H1 (cell line): ENCODE results near the gene C16orf46. TPM values are rescaled to one million over a fixed set of nuclear protein-coding genes. Genes with fewer than 3 reads are reported as not detected.

ENCODE experiments used
- CTCF ChIA-PET: fragments of 300-600 bp; sonication (Branson Sonifier 250); formaldehyde crosslinking; loops from one replicate; lab custom pipeline; 2021; ENCODE audit not compliant: partially characterized antibody; lab: Charles Lee
- POLR2A ChIA-PET: fragments of 300-600 bp; sonication (Branson Sonifier 250); formaldehyde crosslinking; loops from one replicate; lab custom pipeline; 2021; ENCODE audit warnings: inconsistent platforms; ENCODE audit not compliant: partially characterized antibody; lab: Charles Lee
- DNase-seq, 2 experiments: peaks; one replicate each; pipeline versions ENCODE4 v3.0.0 to v3.0.0-alpha.2; 2010 to 2022; ENCODE audit warnings: low spot score in 2 of 2, low read depth in 1 of 2, mixed read lengths in 1 of 2
- FAIRE-seq: peaks from 2 replicates; lab custom pipeline; 2011; peaks lifted over from hg19 to GRCh38; lab: Jason Lieb, UNC
- H2AFZ ChIP-seq: 2 replicates; pipeline ENCODE4 v1.8.1; 2012; ENCODE audit warnings: low read length, inconsistent platforms
- H2AK5ac ChIP-seq: 2 replicates; pipeline ENCODE4 v1.6.1; 2013; ENCODE audit warnings: low read depth, low read length
- H2BK120ac ChIP-seq: replicated peaks from 2 replicates; pipeline ENCODE3; 2013; ENCODE audit warnings: low read depth, low read length, inconsistent platforms
- H2BK12ac ChIP-seq: 2 replicates; pipeline ENCODE4 v1.6.1; 2013; ENCODE audit warnings: low read depth, low read length
- H2BK15ac ChIP-seq: 2 replicates; pipeline ENCODE4 v1.6.1; 2013; ENCODE audit warnings: low read length
- H2BK20ac ChIP-seq: 2 replicates; pipeline ENCODE4 v1.6.1; 2013; ENCODE audit warnings: low read length
- H2BK5ac ChIP-seq: 2 replicates; pipeline ENCODE4 v1.6.1; 2013; ENCODE audit warnings: low read depth, low read length
- H3K14ac ChIP-seq: 2 replicates; pipeline ENCODE4 v1.6.1; 2013; ENCODE audit warnings: inconsistent platforms; ENCODE audit not compliant: insufficient read length
- H3K18ac ChIP-seq: 2 replicates; pipeline ENCODE4 v1.6.1; 2013; ENCODE audit warnings: low read length; ENCODE audit errors: extremely low read depth
- H3K23ac ChIP-seq: 2 replicates; pipeline ENCODE4 v1.6.1; 2013; ENCODE audit warnings: inconsistent platforms; ENCODE audit not compliant: insufficient read length
- H3K23me2 ChIP-seq: 2 replicates; pipeline ENCODE4 v1.6.1; 2013; ENCODE audit warnings: low read depth, low read length
- H3K27ac ChIP-seq: 2 replicates; pipeline ENCODE4 v1.6.1; 2011; ENCODE audit warnings: low read depth, low read length, inconsistent platforms
- H3K27me3 ChIP-seq, 4 experiments: replicated peaks in 1 of 4; 1 replicate in 1 of 4; 2 replicates in 3 of 4; pipeline versions ENCODE4 v1.6.1 to v1.8.1; 2011 to 2013; ENCODE audit warnings: low read length in 3 of 4, mild to moderate bottlenecking in 3 of 4, inconsistent platforms in 2 of 4, mixed read lengths in 2 of 4, moderate library complexity in 1 of 4; ENCODE audit not compliant: control insufficient read depth in 3 of 4, insufficient read depth in 3 of 4; ENCODE audit errors: extremely low read depth in 1 of 4
- H3K36me3 ChIP-seq, 4 experiments: 2 replicates each; pipeline versions ENCODE4 v1.6.1 to v1.8.1; 2011 to 2013; ENCODE audit warnings: mild to moderate bottlenecking in 4 of 4, low read length in 3 of 4, moderate library complexity in 2 of 4, control low read depth in 1 of 4, inconsistent platforms in 1 of 4; ENCODE audit not compliant: insufficient read depth in 4 of 4, control insufficient read depth in 2 of 4
- H3K4ac ChIP-seq: replicated peaks from 2 replicates; pipeline ENCODE3; 2013; ENCODE audit warnings: low read length, low read depth, mixed read lengths, inconsistent platforms; ENCODE audit not compliant: insufficient read length
- H3K4me1 ChIP-seq, 4 experiments: replicated peaks in 1 of 4; 1 replicate in 1 of 4; 2 replicates in 3 of 4; pipeline versions ENCODE4 v1.6.1 to v1.8.1; 2011 to 2013; ENCODE audit warnings: low read length in 3 of 4, inconsistent platforms in 2 of 4, mixed read lengths in 1 of 4; ENCODE audit not compliant: insufficient read depth in 4 of 4, control insufficient read depth in 3 of 4
- H3K4me2 ChIP-seq, 2 experiments: 2 replicates each; pipeline versions ENCODE4 v1.6.1 to v1.8.1; 2011 to 2013; ENCODE audit warnings: low read depth in 2 of 2, low read length in 2 of 2, control low read depth in 1 of 2, inconsistent platforms in 1 of 2, mild to moderate bottlenecking in 1 of 2; ENCODE audit not compliant: insufficient read depth in 1 of 2
- H3K4me3 ChIP-seq, 4 experiments: fragments of 200-600, 300-600 bp in 1 of 4; sonication (generic), shearing (Covaris generic), sonication (Bioruptor Twin) in 1 of 4; 2 replicates each; pipeline versions ENCODE4 v1.5.1 to v1.8.1; 2011 to 2016; ENCODE audit warnings: low read length in 4 of 4, low read depth in 3 of 4, control low read depth in 2 of 4, inconsistent platforms in 2 of 4, mild to moderate bottlenecking in 2 of 4, mixed read lengths in 1 of 4, moderate library complexity in 1 of 4; ENCODE audit not compliant: insufficient read depth in 2 of 4; ENCODE audit errors: extremely low read depth in 1 of 4
- H3K56ac ChIP-seq: replicated peaks from 2 replicates; pipeline ENCODE3; 2013; ENCODE audit warnings: low read depth, mild to moderate bottlenecking, mixed read lengths, low read length, inconsistent platforms; ENCODE audit not compliant: insufficient read length
- H3K79me1 ChIP-seq: 2 replicates; pipeline ENCODE4 v1.6.1; 2013; ENCODE audit warnings: low read depth, low read length, control low read depth
- H3K79me2 ChIP-seq, 2 experiments: 2 replicates each; pipeline versions ENCODE4 v1.6.1 to v1.8.1; 2012 to 2013; ENCODE audit warnings: low read length in 2 of 2, mild to moderate bottlenecking in 2 of 2, inconsistent platforms in 1 of 2; ENCODE audit not compliant: insufficient read depth in 2 of 2, control insufficient read depth in 1 of 2
- H3K9ac ChIP-seq, 4 experiments: replicated peaks in 1 of 4; 1 replicate in 1 of 4; 2 replicates in 3 of 4; pipeline versions ENCODE4 v1.6.1 to v1.8.1; 2011 to 2013; ENCODE audit warnings: low read depth in 3 of 4, low read length in 3 of 4, control low read depth in 2 of 4, mild to moderate bottlenecking in 2 of 4, moderate library complexity in 2 of 4, inconsistent platforms in 1 of 4; ENCODE audit errors: extremely low read depth in 1 of 4
- H3K9me3 ChIP-seq, 2 experiments: 2 replicates each; pipeline versions ENCODE4 v1.6.1 to v1.8.1; 2012 to 2013; ENCODE audit warnings: mild to moderate bottlenecking in 2 of 2, moderate library complexity in 2 of 2, control low read depth in 1 of 2, inconsistent platforms in 1 of 2, low read depth in 1 of 2, low read length in 1 of 2, mixed read lengths in 1 of 2; ENCODE audit not compliant: insufficient read depth in 2 of 2
- H4K20me1 ChIP-seq, 2 experiments: replicated peaks in 1 of 2; 2 replicates each; pipeline versions ENCODE3 to v1.8.1; 2011 to 2013; ENCODE audit warnings: inconsistent platforms in 2 of 2, low read length in 2 of 2, mild to moderate bottlenecking in 1 of 2; ENCODE audit not compliant: insufficient read depth in 2 of 2, control insufficient read depth in 1 of 2
- H4K5ac ChIP-seq: 2 replicates; pipeline ENCODE4 v1.6.1; 2013; ENCODE audit warnings: low read length, low read depth, mixed read lengths, inconsistent platforms; ENCODE audit not compliant: insufficient read length
- H4K8ac ChIP-seq: 2 replicates; pipeline ENCODE4 v1.8.0; 2013; ENCODE audit warnings: mild to moderate bottlenecking, moderate library complexity, low read length, inconsistent platforms; ENCODE audit not compliant: insufficient read depth; ENCODE audit errors: extremely low read depth
- H4K91ac ChIP-seq: replicated peaks from 2 replicates; pipeline ENCODE3; 2013; ENCODE audit warnings: low read length, mixed read lengths, inconsistent platforms; ENCODE audit not compliant: insufficient read length
- BACH1 ChIP-seq: IDR thresholded peaks from 2 replicates; pipeline ENCODE4 v1.6.1; 2012; ENCODE audit warnings: low read length, improper control_type of control experiment
- RFX5 ChIP-seq: IDR thresholded peaks from 2 replicates; pipeline ENCODE4 v1.6.1; 2011; ENCODE audit warnings: low read depth, low read length, improper control_type of control experiment, borderline replicate concordance
- WGBS, 2 experiments: shearing (Covaris generic) in 1 of 2; methylation state at CpG; one replicate each; pipeline versions ENCODE4 v1.1.6 to v1.1.7; 2013 to 2015; ENCODE audit warnings: low lambda C conversion rate in 2 of 2, mixed read lengths in 2 of 2, inconsistent platforms in 1 of 2, low coverage in 1 of 2, missing lambda C conversion rate in 1 of 2; ENCODE audit not compliant: insufficient replicate concordance in 2 of 2, insufficient coverage in 1 of 2, insufficient read length in 1 of 2; ENCODE audit errors: extremely low coverage in 1 of 2, missing lambda C conversion rate in 1 of 2; 5-methylcytosine and 5-hydroxymethylcytosine counted together
- polyA plus RNA-seq, 7 experiments: library from polyadenylated mRNA; depleted of rRNA in 3 of 7; stranded (reverse) in 5 of 7; unstranded in 2 of 7; fragments of >200 nt in 5 of 7; fragments of 200-250 nt in 2 of 7; gene quantifications; 1 replicate in 5 of 7; 2 replicates in 1 of 7; 4 replicates in 1 of 7; pipeline versions ENCODE4 v1.2.1 to v1.2.3, GENCODE V29; 2011 to 2013; ENCODE audit warnings: missing spikeins in 2 of 7, mixed read lengths in 2 of 7
- total RNA-seq: library from RNA; stranded (reverse); fragmentation: NEBNext Ultra II Directional; extraction: Animal tissue kit (Norgen Biotek cat#: 25700); gene quantifications from 2 replicates; pipeline ENCODE4 v1.2.1, GENCODE V29; 2021

C16orf46 gene
- total and polyA plus RNA-seq, 2 of the 8 experiments (the other 6 are each of a cell fraction or from before 2014, with no cell fraction given), result 0.48 to 0.60 TPM

DNA sequence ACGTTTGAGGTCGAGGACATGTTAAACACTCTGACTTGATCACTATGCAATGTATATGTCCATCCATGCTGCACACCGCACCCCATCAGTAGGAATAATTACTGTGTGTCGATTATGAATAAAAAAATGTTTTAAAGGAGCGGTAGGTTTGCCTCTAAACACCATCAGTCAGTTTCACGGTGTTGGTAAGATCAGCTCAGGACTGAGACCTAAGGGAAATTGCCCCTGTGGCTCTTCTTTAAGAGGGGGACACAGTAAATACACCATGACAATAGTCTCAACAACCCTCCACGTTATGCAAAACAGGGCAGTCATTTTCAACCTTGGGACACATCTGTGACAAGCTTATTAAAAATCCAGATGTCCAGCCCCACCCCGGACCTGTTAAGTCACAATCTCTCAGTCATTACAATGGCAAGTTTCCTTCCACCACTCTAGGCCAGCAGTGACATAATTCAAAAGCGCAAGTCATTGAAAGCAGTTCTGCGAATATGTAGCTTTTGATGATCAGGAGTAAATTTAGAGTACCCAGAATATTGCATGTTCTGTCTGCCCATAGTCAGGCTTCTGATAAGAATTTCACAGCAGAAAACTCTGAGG lies 40.2 kb downstream of the C16orf46 start:
- Histone ChIP-seq H4K5ac (no peak overlapping the region), H3K27ac (no peak overlapping the region), H3K23me2 (peaks cover 2% of the 10 kb centered on the region), H4K8ac (no peak overlapping the region), H3K4me1 (peaks cover 2 to 6% (median 3%) of the 10 kb centered on the region in 4 experiments; a peak in 5 of 7 replicates), H3K14ac (no peak overlapping the region), H2BK120ac (no peak overlapping the region), H3K79me2 (peaks cover 6 to 47% of the 10 kb centered on the region in 2 experiments), H2BK12ac (no peak overlapping the region), H3K56ac (peak overlapping the region; percentile 9), H3K4me3 (peak overlapping the region; percentile 66 to 90 (median 85)), H3K79me1 (peaks cover 6% of the 10 kb centered on the region), H3K9ac (peak overlapping the region; percentile 74 to 96 (median 90)), H4K20me1 (peaks cover 0 to 9% of the 10 kb centered on the region in 2 experiments), H3K18ac (no peak overlapping the region), H2BK5ac (no peak overlapping the region), H2BK20ac (no peak overlapping the region), H3K4me2 (peak overlapping the region; percentile 90 to 91), H3K9me3 (peaks cover 3 to 4% of the 10 kb centered on the region in 2 experiments; a peak in 2 of 4 replicates), H2AFZ (0 out of 2 replicates have a peak overlapping the region, but pooled peaks have one; percentile 11), H3K23ac (no peak overlapping the region), H3K4ac (no peak overlapping the region), H3K27me3 (no peaks in the 10 kb centered on the region), H3K36me3 (peaks cover 3 to 22% (median 10%) of the 10 kb centered on the region in 4 experiments; a peak in 6 of 8 replicates), H2AK5ac (0 out of 2 replicates have a peak overlapping the region, but pooled peaks have one; percentile 33), H4K91ac (no peak overlapping the region), H2BK15ac (no peak overlapping the region)
- 52% methylated on average over 10 of the region's 10 CpGs; no CpG with 5 or more reads in 1 of the 2 experiments for WGBS, 2 experiments
- FAIRE-seq (no peak), DNase-seq (no peak)
- ChIA-PET CTCF (interaction anchor here (0.9 to 2.5 kb wide), 10 partner anchors 11 to 168 kb away, joined by 3 to 10 read pairs (median 3); no protein-coding TSS in a partner anchor), POLR2A (interaction anchor here (0.6 to 4.4 kb wide), 15 partner anchors 8 to 277 kb away, joined by 3 to 35 read pairs (median 4); partner anchors contain the start of genes C16orf46, CENPN and CMC2)
- TF ChIP-seq BACH1 (no peak), RFX5 (no peak)
